Neural cell (in vitro differentiated cells): Measurements from ENCODE around the gene XPO4. TPM values are rescaled to one million over a fixed set of nuclear protein-coding genes. Genes with fewer than 3 reads are reported as not detected.

ENCODE experiments used
- H2AFZ ChIP-seq: fragments of 200-600, 300-800 bp; sonication (generic), shearing (Covaris generic); 2 replicates; pipeline ENCODE4 v1.6.0; 2014; ENCODE audit warnings: low read depth, mild to moderate bottlenecking, antibody characterized with exemption, low read length, moderate library complexity
- H3F3A ChIP-seq: fragments of 200-600 bp; shearing (Covaris generic); 2 replicates; pipeline ENCODE4 v1.6.1; 2016; ENCODE audit warnings: mild to moderate bottlenecking, moderate library complexity, mixed read lengths, antibody characterized with exemption, low read length; ENCODE audit not compliant: insufficient read depth, poor library complexity, severe bottlenecking
- H3K27ac ChIP-seq: fragments of 200-600, 300-800 bp; sonication (generic), shearing (Covaris generic); 2 replicates; pipeline ENCODE4 v1.5.1; 2014; ENCODE audit warnings: mild to moderate bottlenecking, low read length, moderate library complexity
- H3K27me3 ChIP-seq: fragments of 300-800, 200-600 bp; sonication (generic), shearing (Covaris generic); 2 replicates; pipeline ENCODE4 v1.6.0; 2014; ENCODE audit warnings: mild to moderate bottlenecking, low read depth, low read length, moderate library complexity; ENCODE audit not compliant: insufficient read depth
- H3K36me3 ChIP-seq: fragments of 300-800, 200-600 bp; sonication (generic), shearing (Covaris generic); 2 replicates; pipeline ENCODE4 v1.5.1; 2014; ENCODE audit warnings: mild to moderate bottlenecking, antibody characterized with exemption, low read length, moderate library complexity; ENCODE audit not compliant: insufficient read depth
- H3K4me2 ChIP-seq: fragments of 300-800, 200-600 bp; sonication (generic), shearing (Covaris generic); 2 replicates; pipeline ENCODE4 v1.6.0; 2014; ENCODE audit warnings: mild to moderate bottlenecking, low read length
- H3K4me3 ChIP-seq: fragments of 300-800, 200-600 bp; sonication (generic), shearing (Covaris generic); 2 replicates; pipeline ENCODE4 v1.5.1; 2014; ENCODE audit warnings: mild to moderate bottlenecking, low read length, moderate library complexity
- H3K79me2 ChIP-seq: fragments of 200-600 bp; shearing (Covaris generic); replicated peaks from 2 replicates; pipeline ENCODE4 v1.6.0; 2014; ENCODE audit warnings: mild to moderate bottlenecking, low read length, moderate library complexity; ENCODE audit not compliant: insufficient read depth
- H3K9ac ChIP-seq: fragments of 300-800, 200-600 bp; sonication (generic), shearing (Covaris generic); 2 replicates; pipeline ENCODE4 v1.6.1; 2016; ENCODE audit warnings: mild to moderate bottlenecking, low read length, mixed read lengths
- H3K9me2 ChIP-seq: fragments of 200-600 bp; shearing (Covaris generic); 2 replicates; pipeline ENCODE4 v1.6.1; 2016; ENCODE audit warnings: mild to moderate bottlenecking, low read length, mixed read lengths; ENCODE audit not compliant: insufficient read depth
- H3K9me3 ChIP-seq: fragments of 200-600, 300-800 bp; sonication (generic), shearing (Covaris generic); 2 replicates; pipeline ENCODE4 v1.6.1; 2016; ENCODE audit warnings: mild to moderate bottlenecking, mixed run types, low read length, moderate library complexity, mixed read lengths
- H4K20me1 ChIP-seq: fragments of 200-600 bp; shearing (Covaris generic); 2 replicates; pipeline ENCODE4 v1.6.1; 2016; ENCODE audit warnings: mild to moderate bottlenecking, mixed run types; ENCODE audit not compliant: insufficient read depth
- EP300 ChIP-seq: fragments of 450-650 bp; conservative IDR thresholded peaks from 2 replicates; pipeline ENCODE4 v1.6.1; 2014; ENCODE audit warnings: antibody characterized with exemption, mild to moderate bottlenecking, moderate library complexity; ENCODE audit not compliant: poor library complexity, severe bottlenecking
- EZH2 ChIP-seq: fragments of 200-600, 300-800 bp; shearing (Covaris generic), sonication (generic); IDR thresholded peaks from 2 replicates; pipeline ENCODE4 v1.6.1; 2014; ENCODE audit warnings: antibody characterized with exemption, low read length, borderline replicate concordance, mild to moderate bottlenecking; ENCODE audit not compliant: insufficient read depth, poor library complexity, severe bottlenecking
- MXI1 ChIP-seq: fragments of 450-650 bp; conservative IDR thresholded peaks from 2 replicates; pipeline ENCODE4 v1.6.1; 2014; ENCODE audit warnings: antibody characterized with exemption, mild to moderate bottlenecking; ENCODE audit not compliant: poor library complexity, severe bottlenecking
- POLR2AphosphoS5 ChIP-seq: IDR thresholded peaks from 2 replicates; pipeline ENCODE4 v1.6.1; 2012
- RAD21 ChIP-seq: fragments of 450-650 bp; conservative IDR thresholded peaks from 2 replicates; pipeline ENCODE4 v1.6.1; 2014; ENCODE audit warnings: antibody characterized with exemption, mild to moderate bottlenecking, moderate library complexity
- SMC3 ChIP-seq: fragments of 450-650 bp; conservative IDR thresholded peaks from 2 replicates; pipeline ENCODE4 v1.6.1; 2014; ENCODE audit warnings: antibody characterized with exemption, mild to moderate bottlenecking, moderate library complexity; ENCODE audit not compliant: poor library complexity
- TAF1 ChIP-seq: IDR thresholded peaks from 2 replicates; pipeline ENCODE4 v1.6.1; 2012; ENCODE audit warnings: low read depth
- polyA plus RNA-seq: library from polyadenylated mRNA; depleted of rRNA; stranded (reverse); fragments of >200 nt; gene quantifications from 2 replicates; pipeline ENCODE4 v1.2.3, GENCODE V29; 2014
- TF ChIP-seq, protein P1 (sequence below): fragments of 450-650 bp; IDR thresholded peaks from 2 replicates; pipeline ENCODE4 v1.5.1; 2014; ENCODE audit warnings: antibody characterized with exemption, mild to moderate bottlenecking, moderate library complexity; ENCODE audit not compliant: poor library complexity, severe bottlenecking
- TF ChIP-seq, protein P2 (sequence below): IDR thresholded peaks from 2 replicates; pipeline ENCODE4 v1.6.1; 2012; ENCODE audit warnings: borderline replicate concordance

The XPO4 gene
- polyA plus RNA-seq, 1 donor from 2014 or later, result 13.0 TPM

DNA sequence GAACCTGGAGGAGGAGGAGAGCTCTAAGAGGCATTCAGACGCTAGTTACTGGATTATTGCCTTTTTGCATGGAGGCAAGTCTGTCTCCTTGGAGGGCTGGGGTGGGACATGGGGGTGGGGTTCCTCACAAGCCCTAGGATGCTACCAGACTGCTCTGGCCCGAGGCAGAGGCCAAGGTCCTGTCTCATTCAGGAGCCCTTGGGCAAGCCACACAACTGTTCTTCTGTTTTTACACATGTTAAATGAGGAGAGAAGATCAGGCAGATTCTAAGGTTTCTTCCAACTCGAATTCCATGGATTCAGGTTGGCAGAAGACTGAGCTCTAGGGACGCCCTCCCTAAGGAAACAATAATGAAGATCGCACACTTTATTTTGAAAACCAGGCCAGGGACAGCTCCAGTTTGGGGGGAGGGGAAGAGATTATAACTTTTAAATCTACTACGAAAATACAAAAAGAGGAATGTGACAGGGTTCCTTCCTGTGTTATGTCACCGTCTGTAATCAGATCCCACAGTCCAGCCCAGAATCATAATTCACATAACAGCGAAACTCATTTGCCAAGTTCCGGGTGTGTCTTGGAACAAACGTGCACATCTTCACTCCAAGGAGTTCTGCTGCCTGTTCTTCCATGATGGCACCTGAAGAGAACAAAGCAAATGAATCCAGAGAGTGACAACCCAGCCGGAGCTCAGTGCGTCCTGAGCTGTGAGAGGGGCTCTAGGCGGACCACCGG lies 173.8 kb downstream of the XPO4 start:
- Histone ChIP-seq H3K9me2 (no peaks in the 10 kb centered on the region), H3K9ac (no peak overlapping the region), H3K27me3 (no peaks in the 10 kb centered on the region), H3K79me2 (no peaks in the 10 kb centered on the region), H4K20me1 (no peaks in the 10 kb centered on the region), H3K36me3 (no peaks in the 10 kb centered on the region), H3K4me3 (no peak overlapping the region), H3K27ac (no peak overlapping the region), H3F3A (no peaks in the 10 kb centered on the region), H3K9me3 (no peaks in the 10 kb centered on the region), H2AFZ (no peak overlapping the region), H3K4me2 (no peak overlapping the region)
- no peak for TF ChIP-seq EZH2
- TF ChIP-seq TAF1, result no peak
- TF ChIP-seq, protein P1, sequence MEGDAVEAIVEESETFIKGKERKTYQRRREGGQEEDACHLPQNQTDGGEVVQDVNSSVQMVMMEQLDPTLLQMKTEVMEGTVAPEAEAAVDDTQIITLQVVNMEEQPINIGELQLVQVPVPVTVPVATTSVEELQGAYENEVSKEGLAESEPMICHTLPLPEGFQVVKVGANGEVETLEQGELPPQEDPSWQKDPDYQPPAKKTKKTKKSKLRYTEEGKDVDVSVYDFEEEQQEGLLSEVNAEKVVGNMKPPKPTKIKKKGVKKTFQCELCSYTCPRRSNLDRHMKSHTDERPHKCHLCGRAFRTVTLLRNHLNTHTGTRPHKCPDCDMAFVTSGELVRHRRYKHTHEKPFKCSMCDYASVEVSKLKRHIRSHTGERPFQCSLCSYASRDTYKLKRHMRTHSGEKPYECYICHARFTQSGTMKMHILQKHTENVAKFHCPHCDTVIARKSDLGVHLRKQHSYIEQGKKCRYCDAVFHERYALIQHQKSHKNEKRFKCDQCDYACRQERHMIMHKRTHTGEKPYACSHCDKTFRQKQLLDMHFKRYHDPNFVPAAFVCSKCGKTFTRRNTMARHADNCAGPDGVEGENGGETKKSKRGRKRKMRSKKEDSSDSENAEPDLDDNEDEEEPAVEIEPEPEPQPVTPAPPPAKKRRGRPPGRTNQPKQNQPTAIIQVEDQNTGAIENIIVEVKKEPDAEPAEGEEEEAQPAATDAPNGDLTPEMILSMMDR, result no peak
- no peak for TF ChIP-seq MXI1
- TF ChIP-seq SMC3, result no peak
- TF ChIP-seq POLR2AphosphoS5, result no peak
- TF ChIP-seq EP300, result no peak
- TF ChIP-seq, protein P2, sequence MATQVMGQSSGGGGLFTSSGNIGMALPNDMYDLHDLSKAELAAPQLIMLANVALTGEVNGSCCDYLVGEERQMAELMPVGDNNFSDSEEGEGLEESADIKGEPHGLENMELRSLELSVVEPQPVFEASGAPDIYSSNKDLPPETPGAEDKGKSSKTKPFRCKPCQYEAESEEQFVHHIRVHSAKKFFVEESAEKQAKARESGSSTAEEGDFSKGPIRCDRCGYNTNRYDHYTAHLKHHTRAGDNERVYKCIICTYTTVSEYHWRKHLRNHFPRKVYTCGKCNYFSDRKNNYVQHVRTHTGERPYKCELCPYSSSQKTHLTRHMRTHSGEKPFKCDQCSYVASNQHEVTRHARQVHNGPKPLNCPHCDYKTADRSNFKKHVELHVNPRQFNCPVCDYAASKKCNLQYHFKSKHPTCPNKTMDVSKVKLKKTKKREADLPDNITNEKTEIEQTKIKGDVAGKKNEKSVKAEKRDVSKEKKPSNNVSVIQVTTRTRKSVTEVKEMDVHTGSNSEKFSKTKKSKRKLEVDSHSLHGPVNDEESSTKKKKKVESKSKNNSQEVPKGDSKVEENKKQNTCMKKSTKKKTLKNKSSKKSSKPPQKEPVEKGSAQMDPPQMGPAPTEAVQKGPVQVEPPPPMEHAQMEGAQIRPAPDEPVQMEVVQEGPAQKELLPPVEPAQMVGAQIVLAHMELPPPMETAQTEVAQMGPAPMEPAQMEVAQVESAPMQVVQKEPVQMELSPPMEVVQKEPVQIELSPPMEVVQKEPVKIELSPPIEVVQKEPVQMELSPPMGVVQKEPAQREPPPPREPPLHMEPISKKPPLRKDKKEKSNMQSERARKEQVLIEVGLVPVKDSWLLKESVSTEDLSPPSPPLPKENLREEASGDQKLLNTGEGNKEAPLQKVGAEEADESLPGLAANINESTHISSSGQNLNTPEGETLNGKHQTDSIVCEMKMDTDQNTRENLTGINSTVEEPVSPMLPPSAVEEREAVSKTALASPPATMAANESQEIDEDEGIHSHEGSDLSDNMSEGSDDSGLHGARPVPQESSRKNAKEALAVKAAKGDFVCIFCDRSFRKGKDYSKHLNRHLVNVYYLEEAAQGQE, result no peak
- TF ChIP-seq RAD21, result no peak

DNA sequence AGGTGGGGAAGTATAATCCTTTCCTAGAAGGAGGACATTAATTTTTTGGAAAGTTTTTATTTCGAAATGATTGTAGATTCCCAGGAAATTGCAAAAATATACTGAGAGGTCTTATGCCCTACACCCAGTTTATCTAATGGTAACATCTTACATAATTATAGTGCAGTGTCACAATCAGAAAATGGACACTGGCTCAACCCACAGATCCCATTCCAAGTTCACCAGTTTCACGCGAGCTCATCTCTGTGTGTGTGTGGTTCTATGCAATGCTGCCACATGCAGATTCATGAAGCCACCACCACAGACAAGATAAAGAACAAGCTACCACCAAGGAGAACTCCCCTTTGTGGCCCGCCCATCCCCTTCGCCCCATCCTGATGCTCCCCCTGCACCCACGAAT lies 174.7 kb downstream of the XPO4 start:
- TF ChIP-seq SMC3, result no peak
- no peak for TF ChIP-seq EZH2
- no peak for TF ChIP-seq POLR2AphosphoS5
- no peak for TF ChIP-seq EP300
- no peak for TF ChIP-seq RAD21
- TF ChIP-seq MXI1, result no peak
- TF ChIP-seq, protein P2, result no peak
- TF ChIP-seq, protein P1, result no peak
- TF ChIP-seq TAF1, result no peak

More for the DNA sequence above, 174.7 kb downstream of the XPO4 start:
- H3K9me2 ChIP-seq, result no peaks in the 10 kb centered on the region
- H4K20me1 ChIP-seq, result no peaks in the 10 kb centered on the region
- H3K9ac ChIP-seq, result no peak overlapping the region
- H3F3A ChIP-seq, result no peaks in the 10 kb centered on the region
- no peaks in the 10 kb centered on the region for H3K9me3 ChIP-seq
- H3K4me3 ChIP-seq, result no peak overlapping the region
- H3K36me3 ChIP-seq, result no peaks in the 10 kb centered on the region
- H3K27me3 ChIP-seq, result no peaks in the 10 kb centered on the region
- no peak overlapping the region for H3K4me2 ChIP-seq
- H2AFZ ChIP-seq, result no peak overlapping the region
- H3K27ac ChIP-seq, result no peak overlapping the region
- H3K79me2 ChIP-seq, result no peaks in the 10 kb centered on the region
